ENCODE data around the gene GID4.
"Not testable (repeated sequence)": the region's sequence is repeated elsewhere in the genome, so short reads cannot be mapped to it uniquely, and the experiment has no call there.

Gene GID4

DNA sequence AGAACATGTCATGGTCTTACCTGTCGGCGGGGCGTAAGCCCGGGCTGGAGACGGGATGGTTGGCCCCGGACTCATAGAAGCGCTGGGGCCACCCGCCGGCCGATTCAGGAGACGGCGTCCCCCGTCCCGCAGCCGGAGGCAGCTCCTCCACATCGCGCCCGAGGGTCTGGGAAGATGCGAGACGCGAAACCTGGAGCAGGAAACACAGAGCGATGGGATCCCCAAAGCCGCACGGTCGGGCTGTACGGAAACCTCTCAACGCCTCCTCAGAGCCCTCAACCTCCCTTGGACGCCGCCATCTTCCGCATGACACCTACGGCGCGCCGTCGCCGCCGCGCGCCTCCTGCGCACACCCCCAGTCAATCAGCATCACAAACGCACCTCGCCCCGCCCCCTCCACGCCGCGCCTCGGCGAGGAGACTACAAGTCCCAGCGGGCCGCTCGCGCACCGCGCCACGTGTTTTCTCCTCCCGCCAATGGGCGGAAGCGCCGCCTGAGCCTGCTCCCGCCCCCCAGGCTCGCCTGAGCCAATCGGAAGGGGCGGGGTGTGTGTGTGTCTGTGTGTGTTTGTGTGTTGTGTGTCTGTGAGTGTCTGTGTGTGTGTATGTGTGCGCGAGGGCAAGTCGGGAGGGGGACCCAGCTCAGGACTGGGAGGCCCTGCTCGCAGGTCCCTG, at the start of gene GID4, which contains the start of gene ATPAF2:
Gene GID4 (plus strand): TSS at position 548 of the 674 bp plus-strand sequence. CDS start 57 bp downstream, at position 605.
Gene ATPAF2 (minus strand): TSS at position 308 of the 674 bp plus-strand sequence. CDS start 155 bp downstream, at position 153.
- DNase-seq (ENCODE audit: low read depth in 2 of 2), result peak; percentile 98 to 99

DNA sequence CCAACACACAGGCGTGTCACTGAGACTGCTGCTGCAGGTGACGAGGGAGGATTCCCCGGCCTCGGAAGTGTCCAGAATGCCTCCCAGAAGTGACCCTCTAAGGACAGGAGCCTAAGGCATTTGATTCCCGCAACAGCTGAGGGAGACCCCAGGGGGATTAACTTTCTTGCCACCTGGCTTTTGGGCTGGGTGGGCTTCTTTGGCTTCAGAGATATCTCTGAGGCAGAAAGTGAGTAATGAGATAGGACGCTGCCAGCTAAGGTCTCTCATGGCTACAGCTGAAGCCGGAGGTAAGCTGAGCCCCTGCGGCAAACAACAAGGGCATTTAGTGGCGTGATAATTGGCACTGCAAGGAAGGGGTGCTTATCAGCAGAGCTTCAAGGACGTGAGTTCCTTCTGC, 49.6 kb upstream of the GID4 start:
- no peak for DNase-seq (ENCODE audit: low read depth in 2 of 2)

DNA sequence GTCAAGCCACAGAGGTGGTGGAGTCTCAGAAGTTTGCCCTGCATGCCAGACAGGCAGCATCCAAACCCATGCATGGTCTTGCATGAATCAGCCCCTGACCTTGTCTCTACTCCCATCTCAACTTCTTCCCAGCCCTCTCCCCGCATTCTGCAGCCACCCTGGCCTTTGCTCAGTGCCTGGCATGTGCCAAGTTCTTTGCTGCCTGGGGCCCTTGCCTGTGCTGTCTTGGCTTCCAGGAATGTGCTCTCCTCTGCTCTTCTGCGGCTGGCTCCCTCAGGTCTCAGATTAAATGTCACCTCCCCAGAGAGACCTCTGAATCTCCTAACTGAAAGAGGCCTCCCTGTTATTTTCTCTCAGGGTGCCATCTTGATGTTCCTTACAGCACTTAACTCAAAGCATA, 48.9 kb upstream of the GID4 start:
- no peak for DNase-seq (ENCODE audit: low read depth in 2 of 2)

DNA sequence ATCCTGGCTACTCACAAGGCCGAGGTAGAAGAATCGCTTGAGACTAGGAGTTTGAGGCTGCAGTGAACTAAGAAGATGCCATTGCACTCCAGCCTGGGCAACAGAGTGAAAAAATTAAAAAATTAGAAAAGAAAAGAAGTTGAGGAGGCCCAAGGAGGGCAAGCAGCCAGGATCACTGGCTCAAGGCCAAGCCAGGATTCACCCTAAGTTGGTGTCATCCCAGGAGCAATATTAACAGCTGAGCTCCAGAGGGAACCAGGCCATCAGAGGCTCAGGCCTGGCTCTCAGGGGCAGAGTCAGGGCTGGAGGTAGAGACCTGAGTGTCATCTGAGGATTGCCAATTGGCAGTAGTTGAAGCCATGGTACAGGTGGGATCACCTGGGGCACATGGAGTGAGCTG, 45.8 kb upstream of the GID4 start:
- no peak for DNase-seq (ENCODE audit: low read depth in 2 of 2)

DNA sequence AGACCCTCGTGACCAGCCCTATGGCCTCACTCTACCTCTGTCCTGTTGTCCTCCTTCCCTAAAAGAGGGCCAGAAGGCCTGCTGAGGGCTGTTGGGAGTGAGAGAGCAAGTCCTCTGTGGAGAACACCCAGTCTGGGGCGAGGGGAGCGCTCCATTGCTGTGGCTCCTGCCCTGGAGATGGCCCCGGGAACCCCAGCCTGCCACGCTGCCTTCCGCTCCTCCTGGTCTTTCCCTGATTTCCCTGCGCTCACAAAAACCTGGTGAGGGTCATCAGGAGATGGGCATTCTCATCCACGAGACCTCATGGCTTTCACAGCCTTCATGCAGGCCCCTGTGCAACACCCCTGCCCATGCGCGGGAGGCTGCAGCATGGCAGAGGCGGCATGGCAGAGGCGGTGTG, 45.4 kb upstream of the GID4 start:
- DNase-seq (ENCODE audit: low read depth in 2 of 2), result no peak

DNA sequence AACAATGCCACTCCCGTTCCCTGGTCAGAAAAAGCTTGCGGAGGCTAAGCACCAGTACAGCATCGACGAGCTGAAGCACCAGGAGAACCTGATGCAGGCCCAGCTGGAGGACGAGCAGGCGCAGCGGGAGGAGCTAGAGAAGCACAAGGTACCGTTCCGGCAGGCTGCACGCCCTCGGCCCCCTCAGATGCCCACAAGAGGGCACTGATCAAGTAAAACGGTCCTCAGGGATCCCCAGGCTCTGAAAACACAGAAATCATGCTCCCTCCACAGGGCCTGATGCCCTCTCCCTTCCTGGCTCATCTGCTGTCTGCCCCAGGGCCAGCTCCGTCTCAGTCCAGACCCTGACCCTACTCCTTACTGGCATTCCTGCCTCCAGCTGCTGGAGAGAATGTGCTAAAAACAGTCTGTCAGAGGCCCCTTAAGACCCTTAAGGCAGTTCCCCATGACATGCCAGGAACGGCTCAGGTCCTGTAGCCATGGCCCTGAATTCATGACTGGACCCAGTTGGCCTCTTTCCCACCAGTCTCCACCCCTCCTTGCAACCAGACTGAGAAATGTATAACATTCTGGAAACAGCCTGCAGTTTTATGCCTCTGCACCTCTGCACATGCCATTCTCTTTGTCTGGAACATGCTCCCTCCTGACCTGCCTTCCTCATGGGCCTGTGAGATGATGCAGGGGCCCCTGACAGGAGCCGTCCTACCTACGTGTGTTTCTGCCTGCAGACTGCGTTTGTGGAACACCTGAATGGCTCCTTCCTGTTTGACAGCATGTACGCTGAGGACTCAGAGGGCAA, 44.7 kb upstream of the GID4 start:
- no peak for DNase-seq (ENCODE audit: low read depth in 2 of 2)

DNA sequence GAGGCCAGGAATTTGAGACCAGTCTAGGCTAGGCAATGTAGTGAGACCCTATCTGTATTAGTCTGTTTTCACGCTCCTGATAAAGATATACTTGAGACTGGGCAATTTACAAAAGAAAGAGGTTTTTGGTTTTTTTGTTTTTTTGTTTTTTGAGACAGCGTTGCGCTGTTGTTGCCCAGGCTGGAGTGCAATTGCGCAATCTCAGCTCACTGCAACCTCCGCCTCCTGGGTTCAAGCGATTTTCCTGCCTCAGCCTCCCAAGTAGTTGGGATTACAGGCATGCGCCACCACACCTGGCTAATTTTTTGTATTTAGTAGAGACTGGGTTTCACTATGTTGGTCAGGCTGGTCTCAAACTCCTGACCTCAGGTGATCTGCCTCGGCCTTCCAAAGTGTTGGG, 43.3 kb upstream of the GID4 start:
- DNase-seq (ENCODE audit: low read depth in 2 of 2), result not testable (repeated sequence)

DNA sequence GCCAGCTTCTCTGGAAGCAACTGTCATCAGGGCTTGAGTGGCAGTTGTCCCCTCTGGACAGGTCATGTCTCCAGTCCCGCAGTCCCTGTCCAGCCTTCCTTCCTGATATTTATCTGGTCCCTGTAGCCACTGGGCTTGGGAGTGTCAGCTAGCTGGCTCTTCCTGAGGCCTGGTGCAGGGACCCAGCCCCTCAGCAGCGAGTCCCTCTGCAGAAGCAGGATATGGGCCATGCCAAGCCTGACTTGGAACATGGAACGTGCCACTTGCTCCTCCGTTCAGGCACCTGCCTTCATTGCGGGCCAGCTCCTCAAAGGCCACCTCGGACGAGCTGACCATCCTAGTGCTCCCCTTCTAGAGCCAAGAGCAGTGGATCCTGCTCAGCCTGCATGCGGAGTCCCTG, 40.3 kb upstream of the GID4 start:
- no peak for DNase-seq (ENCODE audit: low read depth in 2 of 2)

DNA sequence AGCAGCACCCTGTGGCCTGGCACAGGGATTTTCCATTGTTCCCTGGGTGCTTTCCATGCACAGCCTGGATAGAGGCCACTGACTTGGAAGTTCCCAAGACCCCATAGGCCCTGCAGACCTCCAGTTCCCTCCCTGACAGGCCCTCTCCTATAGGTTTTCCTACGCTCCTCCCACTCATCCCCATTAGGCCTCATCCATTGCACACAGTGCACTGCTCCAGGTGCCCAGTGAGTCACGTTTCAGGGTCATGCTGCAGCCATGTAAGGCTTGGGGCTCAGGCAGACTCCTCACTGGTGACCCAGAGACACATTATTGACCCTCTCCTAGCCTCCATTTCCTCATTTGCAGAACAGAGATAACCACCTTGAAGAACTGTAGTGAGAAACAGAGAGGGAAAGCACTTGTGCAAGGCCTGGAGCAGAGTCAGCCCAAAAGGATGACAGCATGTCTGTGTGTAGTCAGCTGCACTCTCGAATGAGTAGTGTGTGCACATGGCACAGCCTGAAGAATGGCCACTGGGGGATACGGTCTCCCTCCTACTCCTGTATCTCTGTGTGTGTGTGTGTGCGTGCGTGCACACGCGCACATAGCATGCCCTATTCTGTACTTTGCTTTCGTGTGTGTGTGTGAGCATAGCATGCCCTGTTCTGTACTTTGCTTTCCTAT, 39.7 kb upstream of the GID4 start:
- no peak for DNase-seq (ENCODE audit: low read depth in 2 of 2)

DNA sequence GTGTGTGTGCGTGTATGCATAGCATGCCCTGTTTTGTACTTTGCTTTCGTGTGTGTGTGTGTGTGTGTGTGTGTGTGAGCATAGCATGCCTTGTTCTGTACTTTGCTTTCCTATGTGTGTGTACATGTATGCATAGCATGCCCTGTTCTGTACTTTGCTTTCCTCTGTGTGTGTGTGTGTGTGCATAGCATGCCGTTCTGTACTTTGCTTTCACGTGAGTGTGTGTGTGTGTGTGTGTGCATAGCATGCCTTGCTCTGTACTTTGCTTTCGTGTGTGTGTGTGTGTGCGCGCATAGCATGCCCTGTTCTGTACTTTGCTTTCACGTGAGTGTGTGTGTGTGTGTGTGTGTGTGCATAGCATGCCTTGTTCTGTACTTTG, 39.2 kb upstream of the GID4 start:
- no peak for DNase-seq (ENCODE audit: low read depth in 2 of 2)

DNA sequence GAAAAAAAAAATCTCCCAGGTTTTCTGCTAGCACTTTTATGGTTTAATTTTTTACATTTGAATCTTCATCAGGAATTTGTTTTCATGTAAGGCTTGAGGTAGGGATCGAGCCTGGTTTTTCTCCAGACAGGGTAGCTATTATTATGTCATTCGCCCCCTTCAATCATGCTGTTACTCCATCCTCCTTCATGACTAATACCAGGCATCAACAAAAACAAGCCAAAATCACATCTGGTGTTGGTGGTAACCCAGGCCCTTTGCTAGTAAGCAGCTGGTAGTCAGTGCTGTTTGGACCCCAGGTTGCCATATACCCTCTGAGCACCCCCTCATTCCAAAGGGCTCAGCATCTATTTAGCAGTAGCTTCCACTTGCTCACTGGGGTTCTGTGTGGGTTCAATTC, 37.0 kb upstream of the GID4 start:
- DNase-seq (ENCODE audit: low read depth in 2 of 2), result no peak

DNA sequence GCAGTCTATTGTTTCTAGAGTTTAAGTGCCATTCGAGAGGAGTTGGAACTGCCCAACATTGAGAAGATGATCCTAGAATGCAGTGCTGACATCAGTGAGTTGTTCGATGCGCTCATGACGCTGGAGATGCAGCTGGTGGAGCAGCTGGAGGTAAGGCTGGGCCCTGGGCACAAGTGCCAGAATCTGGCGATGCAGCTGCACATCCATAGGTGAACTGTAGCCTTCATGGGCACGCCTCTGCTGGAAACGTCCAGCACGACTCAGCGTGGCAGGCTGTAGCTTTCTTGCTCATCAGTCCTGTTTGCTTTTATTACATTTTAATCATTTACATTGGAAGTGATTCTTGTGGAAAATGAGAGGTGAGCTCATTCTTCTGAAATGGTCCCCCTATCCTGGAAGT, 34.9 kb upstream of the GID4 start:
- no peak for DNase-seq (ENCODE audit: low read depth in 2 of 2)

DNA sequence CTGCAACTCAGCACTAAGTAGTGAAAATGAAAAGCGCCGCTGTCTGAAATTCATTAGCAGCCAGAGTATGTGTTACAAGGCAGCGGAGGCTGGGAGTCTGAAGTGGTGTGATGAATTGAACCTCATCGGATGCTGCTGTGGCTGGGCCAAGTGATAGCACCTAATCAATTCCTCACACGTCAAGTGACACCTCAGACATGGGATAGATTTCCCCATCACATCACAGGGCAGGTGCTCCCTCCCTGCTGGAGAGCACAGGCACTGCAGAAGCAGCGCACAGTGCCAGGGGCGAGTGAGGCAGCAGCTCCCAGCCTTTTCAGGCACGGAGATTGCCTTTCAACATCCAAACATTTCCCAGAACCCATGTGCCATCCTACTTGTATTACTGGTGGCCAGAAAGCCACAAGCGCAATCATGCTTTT, 34.3 kb upstream of the GID4 start:
- DNase-seq (ENCODE audit: low read depth in 2 of 2), result no peak

DNA sequence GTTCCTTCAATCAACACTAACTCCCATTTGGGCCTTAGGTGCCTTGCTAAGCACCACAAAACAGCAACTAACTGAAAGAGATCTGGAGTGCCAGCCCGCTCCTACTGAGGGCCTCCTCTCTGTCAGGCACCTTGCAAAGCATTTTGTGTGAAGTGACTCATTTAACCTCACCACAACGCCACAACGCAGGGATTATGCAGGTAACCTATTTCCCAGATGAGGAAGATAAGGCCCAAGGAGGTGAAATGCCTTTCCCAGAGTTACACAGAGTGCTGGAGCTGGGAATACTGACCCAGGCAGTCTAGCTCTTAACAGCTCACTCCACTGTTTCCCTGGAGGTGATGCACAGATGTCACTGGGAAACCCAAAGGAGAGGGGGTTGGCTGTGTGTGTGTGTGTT, 33.7 kb upstream of the GID4 start:
- DNase-seq (ENCODE audit: low read depth in 2 of 2), result no peak

DNA sequence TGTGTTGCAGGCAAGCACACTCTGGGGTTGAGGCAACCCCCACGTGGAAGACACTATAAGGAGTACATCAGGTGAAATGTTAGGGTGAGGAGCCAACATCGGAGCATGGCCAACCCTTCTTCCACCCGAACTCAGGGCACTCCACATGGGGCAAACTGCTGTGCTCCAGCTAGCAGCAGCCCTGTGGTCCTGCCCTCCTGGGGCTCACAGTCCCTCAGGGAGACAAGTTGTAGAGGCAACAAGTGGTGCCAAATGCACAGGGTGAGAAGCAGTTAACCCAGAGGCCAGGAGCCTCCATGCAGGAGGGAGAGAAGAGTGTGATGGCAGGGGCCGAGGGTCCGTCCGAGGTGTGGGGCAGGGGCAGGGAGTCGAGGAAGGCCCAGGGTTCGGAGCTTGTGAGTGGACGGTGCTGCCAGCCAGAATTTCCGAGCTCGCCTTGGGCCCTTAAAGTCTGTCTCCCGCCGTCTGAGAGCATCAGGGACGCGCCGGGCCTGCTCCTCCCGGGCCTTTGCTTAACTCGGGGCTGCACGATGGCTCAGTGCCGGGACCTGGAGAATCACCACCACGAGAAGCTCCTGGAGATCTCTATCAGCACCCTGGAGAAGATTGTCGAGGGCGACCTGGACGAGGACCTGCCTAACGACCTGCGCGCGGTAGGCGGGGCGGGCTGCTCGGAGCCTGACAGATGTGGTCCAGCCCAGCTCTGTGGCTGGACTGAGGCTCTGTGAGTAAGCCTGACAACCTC, 32.5 kb upstream of the GID4 start:
- DNase-seq (ENCODE audit: low read depth in 2 of 2), result no peak

DNA sequence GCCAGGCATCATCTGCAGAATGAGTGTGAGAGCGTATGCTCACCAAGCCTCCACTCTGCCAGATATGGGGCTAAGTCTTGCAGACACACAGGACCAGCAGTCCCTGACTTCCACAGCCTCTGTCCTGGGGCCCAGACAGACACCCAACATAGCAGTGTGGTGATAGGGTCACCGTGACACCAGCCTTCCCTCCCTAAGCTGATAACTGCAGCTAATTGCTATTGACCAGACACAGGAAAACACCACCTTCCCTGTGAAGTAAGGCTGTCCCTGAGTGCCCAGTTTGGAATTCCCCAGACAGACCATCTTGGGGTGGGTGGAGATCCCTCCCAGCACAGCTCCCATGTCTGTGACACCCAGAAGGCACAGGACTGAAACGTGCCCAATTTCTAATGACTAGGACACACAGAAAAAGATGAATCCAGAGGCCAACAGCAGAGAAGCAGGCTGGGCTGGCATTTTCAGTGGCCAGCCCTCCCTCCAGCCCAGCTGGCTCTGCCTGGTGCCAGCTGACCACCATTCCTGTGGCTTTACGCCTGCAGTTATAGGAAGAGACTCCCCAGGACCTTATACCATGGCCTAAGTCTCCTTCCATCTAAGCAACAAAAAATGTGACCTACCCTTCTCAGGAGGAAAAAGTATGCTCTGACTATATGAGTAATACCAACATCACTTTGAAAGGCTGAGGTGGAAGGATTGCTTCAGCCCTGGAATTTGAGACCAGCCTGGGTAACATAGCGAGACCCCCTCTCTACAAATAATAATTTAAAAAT, 30.5 kb upstream of the GID4 start:
- DNase-seq (ENCODE audit: low read depth in 2 of 2), result no peak

DNA sequence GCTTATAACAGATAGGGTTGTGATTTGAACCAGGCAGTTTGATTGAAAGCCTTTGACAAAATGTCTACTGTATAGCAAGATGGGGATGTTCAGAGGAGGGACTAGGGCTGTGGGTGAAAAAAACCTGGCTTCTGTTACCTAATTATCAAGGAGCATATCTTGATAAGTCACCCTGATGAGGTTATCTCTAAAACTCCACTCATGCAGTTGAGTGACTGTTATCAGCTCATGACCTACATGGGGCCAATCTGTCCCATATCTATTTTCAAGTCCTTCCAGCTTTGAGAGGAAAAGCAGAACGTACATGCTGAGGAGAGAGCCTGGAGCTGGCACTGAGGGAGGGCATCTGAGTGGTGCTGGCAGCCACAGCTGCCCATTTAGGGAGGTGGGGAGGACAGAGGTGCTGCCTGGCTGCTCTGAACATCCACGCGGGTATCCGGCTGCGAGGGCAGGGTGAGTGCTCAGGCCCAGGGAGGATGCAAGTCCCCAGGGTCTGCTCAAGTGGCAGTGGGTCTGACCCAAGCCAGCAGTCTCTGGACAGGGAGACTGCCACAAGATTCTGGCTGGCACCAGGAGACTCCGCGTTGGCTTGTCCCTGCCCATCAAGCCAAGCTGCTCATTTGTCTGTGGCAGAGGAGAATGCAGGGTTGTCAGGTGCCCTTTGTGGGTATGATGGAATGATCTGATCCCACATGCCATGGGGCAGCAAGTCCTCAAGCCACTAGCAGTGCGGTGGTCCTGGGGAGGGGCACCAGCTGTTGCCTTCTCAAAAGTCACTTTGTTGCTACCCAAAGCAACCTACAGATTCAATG, 29.4 kb upstream of the GID4 start:
- DNase-seq (ENCODE audit: low read depth in 2 of 2), result no peak

DNA sequence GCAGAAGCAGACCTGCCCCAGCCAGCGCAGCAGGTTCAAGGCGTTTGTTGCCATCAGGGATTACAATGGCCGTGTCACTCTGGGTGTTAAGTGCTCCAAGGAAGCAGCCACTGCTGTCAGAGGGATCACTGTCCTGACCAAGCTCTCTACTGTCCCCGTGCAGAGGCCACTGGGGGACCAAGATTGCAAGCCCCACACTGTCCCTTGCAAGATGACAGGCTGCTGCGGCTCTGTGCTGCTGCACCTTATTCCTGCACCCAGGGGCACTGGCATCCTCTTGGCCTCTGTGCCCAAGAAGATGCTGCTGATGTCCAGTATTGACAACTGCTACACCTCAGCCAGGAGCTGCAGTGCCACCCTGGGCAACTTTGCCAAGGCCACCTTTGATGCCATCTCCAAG, 27.9 kb upstream of the GID4 start:
- DNase-seq (ENCODE audit: low read depth in 2 of 2), result no peak

DNA sequence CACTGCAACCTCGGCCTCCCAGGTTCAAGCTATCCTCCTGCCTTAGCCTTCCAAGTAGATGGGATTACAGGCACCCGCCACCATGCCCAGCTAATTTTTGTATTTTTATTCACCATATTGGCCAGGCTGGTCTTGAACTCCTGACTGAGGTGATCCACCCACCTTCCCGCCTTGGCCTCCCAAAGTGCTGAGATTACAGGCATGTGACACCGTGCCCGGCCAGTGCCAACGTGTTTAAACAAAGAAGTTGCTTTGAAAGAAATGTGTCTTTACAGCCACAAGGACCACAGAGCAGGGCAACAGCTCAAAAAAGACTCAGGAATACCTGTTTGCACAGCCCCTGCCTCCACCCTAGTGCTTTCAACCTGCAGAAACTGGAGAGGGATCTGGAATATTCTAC, 25.2 kb upstream of the GID4 start:
- no peak for DNase-seq (ENCODE audit: low read depth in 2 of 2)

DNA sequence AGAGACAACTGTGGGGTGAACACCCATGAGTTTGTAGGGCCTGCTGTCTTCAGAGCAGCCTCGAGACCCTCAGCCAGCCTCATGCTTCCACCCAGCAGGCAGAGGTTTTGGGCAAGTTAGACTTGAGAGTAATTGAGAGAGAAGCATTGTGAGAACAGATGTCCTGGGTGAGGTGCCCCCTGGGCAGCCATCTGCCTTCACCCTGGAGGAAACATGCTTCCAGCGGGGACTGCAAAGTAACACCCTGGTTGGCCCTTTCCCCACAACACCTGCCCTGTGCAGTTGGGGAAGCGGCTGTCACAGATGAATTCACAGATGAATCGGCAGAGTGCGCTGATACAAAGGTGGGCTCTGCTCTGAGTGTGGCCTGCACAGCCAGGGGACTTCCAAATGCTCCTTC, 23.6 kb upstream of the GID4 start:
- no peak for DNase-seq (ENCODE audit: low read depth in 2 of 2)

All from stimulated activated CD4-positive, alpha-beta T cell treated with anti-CD3 and anti-CD28 coated beads, Interleukin-1b, Interleukin-23, amount 100 ng/mL, for 1 hour (primary cell).